Muscle layer of duodenum (tissue), 2 donors: Measurements from ENCODE around the gene MTO1.

ENCODE experiments used
- H3K27ac ChIP-seq: one replicate; pipeline ENCODE4 v1.7.0; 2013; ENCODE audit warnings: mild to moderate bottlenecking, low read length
- H3K27me3 ChIP-seq: one replicate; pipeline ENCODE4 v1.7.0; 2013; ENCODE audit warnings: low read depth, mild to moderate bottlenecking, control low read depth, low read length
- H3K36me3 ChIP-seq, 2 donors: one replicate each; pipeline ENCODE4 v1.7.0; 2013; ENCODE audit warnings: low read length in 2 of 2, control low read depth in 1 of 2, mild to moderate bottlenecking in 1 of 2; ENCODE audit not compliant: insufficient read depth in 2 of 2, control insufficient read depth in 1 of 2
- H3K4me1 ChIP-seq, 2 donors: one replicate each; pipeline ENCODE4 v1.7.0; 2013; ENCODE audit warnings: low read length in 2 of 2, mild to moderate bottlenecking in 2 of 2, control low read depth in 1 of 2, moderate library complexity in 1 of 2; ENCODE audit not compliant: insufficient read depth in 2 of 2, control insufficient read depth in 1 of 2
- H3K4me3 ChIP-seq, 2 donors: one replicate each; pipeline ENCODE4 v1.7.0; 2013; ENCODE audit warnings: low read length in 2 of 2, low read depth in 1 of 2, mild to moderate bottlenecking in 1 of 2
- H3K9me3 ChIP-seq, 2 donors: one replicate each; pipeline ENCODE4 v1.7.0; 2013; ENCODE audit warnings: low read length in 2 of 2, control low read depth in 1 of 2, mild to moderate bottlenecking in 1 of 2; ENCODE audit not compliant: control insufficient read depth in 1 of 2
- donor health status: healthy.

Gene MTO1

DNA sequence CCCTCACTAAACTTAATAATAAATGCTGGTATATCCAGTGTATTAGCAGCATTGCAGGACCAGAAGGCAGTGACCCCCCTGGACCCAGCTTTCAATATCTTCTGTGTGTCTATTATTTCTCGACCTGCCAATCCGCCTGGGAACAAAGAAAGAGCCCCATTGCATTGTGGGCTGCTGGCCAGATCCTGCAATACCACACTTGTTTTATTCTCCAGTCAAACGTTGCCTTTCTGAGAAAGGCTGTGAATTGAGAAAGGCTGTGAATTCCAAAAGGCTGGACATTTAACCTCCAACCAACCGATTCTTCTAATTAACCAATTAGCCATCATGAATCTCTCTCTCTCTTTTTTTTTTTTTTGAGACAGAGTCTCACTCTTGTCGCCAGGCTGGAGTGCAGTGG is 1.5 kb upstream of the MTO1 start:
- H3K4me1 ChIP-seq = peaks cover 4 to 16% of the 10 kb centered on the region in 2 donors
- peaks cover 0 to 4% of the 10 kb centered on the region in 2 donors for H3K36me3 ChIP-seq
- no peaks in the 10 kb centered on the region for H3K9me3 ChIP-seq
- no peaks in the 10 kb centered on the region for H3K27me3 ChIP-seq
- no peak overlapping the region for H3K27ac ChIP-seq
- H3K4me3 ChIP-seq = no peak overlapping the region

DNA sequence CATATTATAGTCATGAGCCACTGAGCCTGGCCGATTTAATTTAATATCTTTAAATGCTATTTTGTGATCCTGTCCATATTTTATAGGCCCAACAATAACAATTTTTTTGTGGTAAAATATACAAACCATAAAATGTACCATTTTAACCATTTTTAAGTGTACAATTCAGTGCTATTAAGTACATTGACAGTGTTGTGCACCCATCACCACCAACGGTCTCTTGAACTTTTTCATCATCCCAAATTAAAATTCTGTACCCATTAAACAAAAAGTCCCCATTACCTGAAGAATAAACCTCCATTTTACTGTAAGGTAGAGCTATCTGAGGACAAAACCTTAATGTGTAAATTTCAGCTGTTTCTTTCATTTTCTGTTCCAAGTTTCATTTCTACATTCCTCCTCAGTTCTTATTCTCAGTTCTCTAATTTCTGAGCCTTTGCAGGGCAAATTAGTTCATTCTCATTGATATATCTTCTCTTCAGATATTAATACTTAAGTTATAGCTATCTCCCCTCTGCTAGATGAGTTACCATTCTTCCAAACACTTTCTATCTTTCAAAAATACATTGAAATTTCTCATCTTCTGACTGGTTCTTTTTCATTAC is 10.3 kb downstream of the MTO1 start:
- H3K27ac ChIP-seq = no peak overlapping the region
- no peaks in the 10 kb centered on the region for H3K27me3 ChIP-seq
- peaks cover 4 to 56% of the 10 kb centered on the region in 2 donors for H3K36me3 ChIP-seq
- no peak overlapping the region for H3K4me3 ChIP-seq
- H3K4me1 ChIP-seq = no peaks in the 10 kb centered on the region
- no peaks in the 10 kb centered on the region for H3K9me3 ChIP-seq

DNA sequence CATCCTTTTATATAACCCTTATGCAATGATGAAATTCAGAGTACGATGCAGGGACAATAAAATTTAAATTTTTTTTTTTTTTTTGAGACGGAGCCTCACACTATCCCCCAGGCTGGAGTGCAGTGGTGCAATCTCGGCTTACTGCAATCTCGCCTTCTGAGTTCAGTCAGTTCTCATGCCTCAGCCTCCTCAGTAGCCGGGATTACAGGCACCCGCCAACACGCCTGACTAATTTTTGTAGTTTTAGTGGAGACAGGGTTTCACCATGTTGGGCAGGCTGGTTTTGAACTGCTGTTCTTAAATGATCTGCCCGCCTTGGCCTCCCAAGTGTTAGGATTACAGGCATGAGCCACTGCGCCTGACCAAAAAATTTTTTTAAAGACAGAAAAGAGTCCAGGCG is 15.2 kb downstream of the MTO1 start:
- H3K27ac ChIP-seq = no peak overlapping the region
- no peaks in the 10 kb centered on the region for H3K9me3 ChIP-seq
- H3K27me3 ChIP-seq = no peaks in the 10 kb centered on the region
- no peaks in the 10 kb centered on the region for H3K4me1 ChIP-seq
- H3K36me3 ChIP-seq = peaks cover 17 to 63% of the 10 kb centered on the region in 2 donors
- no peak overlapping the region for H3K4me3 ChIP-seq

DNA sequence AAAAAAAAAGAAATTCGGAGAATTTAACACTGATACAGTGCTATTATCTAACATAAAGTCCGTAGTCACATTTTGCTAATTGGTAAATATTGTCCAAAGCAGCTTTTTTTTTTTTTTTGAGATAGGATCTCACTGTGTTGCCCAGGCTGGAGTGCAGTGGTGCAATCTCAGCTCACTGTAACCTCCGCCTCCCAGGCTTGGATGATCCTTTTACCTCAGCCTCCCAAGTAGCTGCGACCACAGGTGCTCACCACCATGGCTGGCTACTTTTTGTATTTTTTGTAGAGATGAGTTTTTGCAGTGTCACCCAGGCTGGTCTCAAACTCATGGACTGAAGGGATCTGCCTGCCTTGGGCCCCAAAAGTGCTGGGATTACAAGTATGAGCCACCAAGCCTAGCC is 15.9 kb downstream of the MTO1 start:
- peaks cover 23 to 65% of the 10 kb centered on the region in 2 donors for H3K36me3 ChIP-seq
- H3K27ac ChIP-seq = no peak overlapping the region

DNA sequence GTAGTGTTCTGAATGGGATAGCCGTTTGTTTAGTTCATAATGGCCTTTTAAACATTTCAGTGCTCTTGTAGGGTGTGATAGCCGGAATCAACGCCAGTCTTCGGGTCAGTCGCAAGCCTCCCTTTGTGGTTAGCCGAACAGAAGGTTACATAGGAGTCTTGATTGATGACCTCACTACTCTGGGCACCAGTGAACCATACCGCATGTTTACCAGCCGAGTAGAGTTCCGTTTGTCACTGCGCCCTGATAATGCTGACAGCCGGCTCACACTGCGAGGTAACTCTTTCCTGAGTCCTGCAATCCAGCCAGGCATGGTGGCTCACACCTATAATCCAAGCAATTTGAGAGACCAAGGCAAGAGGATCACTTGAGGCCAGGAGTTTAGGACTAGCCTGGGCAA is 20.4 kb downstream of the MTO1 start:
- no peak overlapping the region for H3K27ac ChIP-seq
- H3K4me3 ChIP-seq = no peak overlapping the region
- H3K36me3 ChIP-seq = peaks cover 42 to 73% of the 10 kb centered on the region in 2 donors
- H3K27me3 ChIP-seq = no peaks in the 10 kb centered on the region
- H3K9me3 ChIP-seq = no peaks in the 10 kb centered on the region
- no peaks in the 10 kb centered on the region for H3K4me1 ChIP-seq

More for the DNA sequence above, 15.9 kb downstream of the MTO1 start:
- H3K9me3 ChIP-seq = no peaks in the 10 kb centered on the region
- H3K4me3 ChIP-seq = no peak overlapping the region
- H3K4me1 ChIP-seq = no peaks in the 10 kb centered on the region
- no peaks in the 10 kb centered on the region for H3K27me3 ChIP-seq

DNA sequence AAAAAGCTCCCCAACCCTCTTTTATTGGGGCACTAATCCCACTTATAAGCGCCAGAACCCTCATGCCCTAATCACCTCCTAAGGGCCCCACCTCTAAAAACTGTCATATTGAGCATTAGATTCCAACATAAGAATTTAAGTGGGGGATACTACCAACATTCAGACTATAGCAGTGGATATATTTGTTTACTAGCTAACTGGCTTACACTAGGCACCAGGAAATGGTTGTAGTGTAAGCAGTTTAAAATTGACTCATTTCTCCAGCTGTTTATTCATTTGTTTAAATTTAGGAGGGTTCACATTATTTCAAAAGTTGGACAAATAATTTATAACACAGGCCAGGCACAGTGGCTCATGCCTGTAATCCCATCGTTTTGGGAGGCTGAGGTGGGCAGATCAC is 22.9 kb downstream of the MTO1 start:
- Histone ChIP-seq H3K9me3 (no peaks in the 10 kb centered on the region), H3K27me3 (no peaks in the 10 kb centered on the region), H3K4me3 (no peak overlapping the region), H3K4me1 (no peaks in the 10 kb centered on the region), H3K36me3 (peaks cover 47 to 81% of the 10 kb centered on the region in 2 donors), H3K27ac (no peak overlapping the region)

DNA sequence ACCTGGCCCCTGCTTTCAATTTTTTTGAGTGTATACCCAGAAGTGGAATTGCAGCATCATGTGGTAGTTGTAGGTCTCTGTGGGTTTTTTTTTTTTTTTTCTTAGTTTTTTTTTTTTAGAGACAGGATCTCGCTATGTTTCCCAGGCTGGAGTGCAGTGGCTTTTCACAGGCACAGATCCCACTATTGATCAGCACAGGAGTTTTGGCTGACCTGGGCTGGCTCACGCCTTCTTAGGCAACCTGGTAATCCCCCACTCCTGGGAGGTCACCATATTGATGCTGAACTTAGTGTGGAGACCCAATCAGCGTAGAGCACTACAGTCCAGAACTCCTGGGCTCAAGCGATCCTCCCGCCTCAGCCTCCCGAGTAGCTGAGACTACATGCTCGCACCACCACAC is 25.9 kb downstream of the MTO1 start:
- H3K4me1 ChIP-seq = no peaks in the 10 kb centered on the region
- H3K27me3 ChIP-seq = no peaks in the 10 kb centered on the region
- H3K36me3 ChIP-seq = peaks cover 36 to 65% of the 10 kb centered on the region in 2 donors
- no peak overlapping the region for H3K27ac ChIP-seq
- H3K4me3 ChIP-seq = no peak overlapping the region
- no peaks in the 10 kb centered on the region for H3K9me3 ChIP-seq

DNA sequence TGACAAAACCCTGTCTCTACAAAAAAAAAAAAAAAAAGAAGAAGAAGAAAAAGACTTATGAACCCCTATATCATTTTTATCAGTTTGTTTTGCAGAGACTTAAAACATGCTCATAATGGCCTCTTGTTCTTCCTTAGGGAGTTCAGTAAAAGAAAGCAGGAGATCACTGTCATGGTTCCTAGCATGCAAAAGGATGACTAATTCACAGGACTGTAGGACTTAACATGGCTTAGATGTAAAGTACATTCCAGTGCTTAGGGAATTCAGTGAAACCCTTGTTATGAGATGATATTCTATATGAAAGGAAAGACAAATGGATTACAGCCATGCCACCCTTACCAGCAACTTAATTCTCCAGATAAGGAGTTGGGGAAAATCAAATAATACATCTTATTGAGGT is 29.8 kb downstream of the MTO1 start:
- H3K9me3 ChIP-seq = no peaks in the 10 kb centered on the region
- peaks cover 31 to 49% of the 10 kb centered on the region in 2 donors for H3K36me3 ChIP-seq
- no peaks in the 10 kb centered on the region for H3K27me3 ChIP-seq
- no peak overlapping the region for H3K4me3 ChIP-seq
- H3K4me1 ChIP-seq = no peaks in the 10 kb centered on the region
- H3K27ac ChIP-seq = no peak overlapping the region

DNA sequence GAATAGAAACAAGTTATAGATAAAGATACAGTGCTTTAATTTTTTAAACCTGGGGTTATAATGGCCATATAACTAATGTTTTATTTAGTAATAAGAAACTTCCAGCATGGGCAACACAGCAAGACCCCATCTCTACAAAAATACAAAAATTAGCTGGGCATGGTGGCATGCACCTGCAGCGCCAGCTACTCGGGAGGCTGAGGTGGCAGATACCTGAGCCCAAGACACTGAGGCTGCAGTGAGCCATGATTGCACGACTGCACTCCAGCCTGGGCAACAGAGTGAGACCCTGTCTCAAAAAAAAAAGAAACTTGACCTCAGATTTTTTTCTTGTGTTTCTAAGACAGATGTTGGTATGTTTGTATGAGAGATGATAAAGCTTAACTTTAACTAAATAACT is 36.4 kb downstream of the MTO1 start:
- H3K27me3 ChIP-seq = no peaks in the 10 kb centered on the region
- no peak overlapping the region for H3K27ac ChIP-seq
- no peaks in the 10 kb centered on the region for H3K9me3 ChIP-seq
- peaks cover 40 to 46% of the 10 kb centered on the region in 2 donors for H3K36me3 ChIP-seq
- no peak overlapping the region for H3K4me3 ChIP-seq
- no peaks in the 10 kb centered on the region for H3K4me1 ChIP-seq

DNA sequence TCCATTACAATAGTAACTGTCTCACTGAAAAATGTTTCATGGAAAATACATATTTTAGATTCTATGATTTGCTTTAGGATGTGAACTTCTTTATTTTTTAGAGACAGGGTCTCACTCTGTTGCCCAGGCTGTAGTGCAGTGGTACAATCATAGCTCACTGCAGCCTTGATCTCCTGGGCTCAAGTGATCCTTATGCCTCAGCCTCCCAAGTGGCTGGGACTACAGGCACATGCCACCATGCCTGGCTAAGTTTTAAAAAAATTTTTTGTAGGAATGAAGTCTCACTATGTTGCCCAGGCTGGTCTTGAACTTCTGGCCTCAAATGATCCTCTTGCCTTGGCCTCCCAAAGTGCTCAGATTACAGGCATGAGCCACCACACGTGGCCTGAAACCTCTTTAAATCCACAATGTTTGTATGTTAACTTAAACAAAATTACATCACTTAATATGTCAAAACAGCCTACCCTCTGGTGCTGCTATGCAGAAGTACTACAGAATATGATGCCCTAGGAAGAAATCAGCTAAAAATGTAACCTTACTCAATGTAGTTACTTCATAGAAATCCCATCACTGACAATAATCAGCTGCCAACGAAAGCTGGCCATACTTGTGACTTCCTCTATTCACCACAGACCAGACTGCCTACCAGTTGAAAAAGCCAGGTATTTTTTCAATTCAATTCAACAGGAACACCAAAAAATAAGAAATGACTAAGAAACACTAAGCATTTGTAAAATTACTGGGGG is 41.7 kb downstream of the MTO1 start:
- H3K36me3 ChIP-seq = peaks cover 32 to 38% of the 10 kb centered on the region in 2 donors

DNA sequence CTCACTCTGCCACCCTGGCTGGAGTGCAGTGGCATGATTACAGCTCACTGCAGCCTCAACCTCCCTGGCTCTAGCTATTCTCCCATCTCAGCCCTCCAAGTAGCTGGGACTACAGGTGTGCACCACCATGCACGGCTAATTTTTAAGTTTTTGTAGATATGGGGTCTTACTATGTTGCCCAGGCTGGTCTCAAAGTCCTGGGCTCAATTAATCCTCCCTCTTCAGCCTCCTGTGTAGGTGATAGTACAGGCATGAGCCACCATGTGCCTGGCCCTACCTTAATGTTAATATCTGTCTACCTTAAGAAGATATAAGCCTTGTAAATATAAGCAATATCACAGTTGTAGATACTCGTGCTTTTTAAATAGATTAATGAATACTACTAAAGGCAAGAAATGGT is 42.6 kb downstream of the MTO1 start:
- H3K4me1 ChIP-seq = no peaks in the 10 kb centered on the region
- no peak overlapping the region for H3K4me3 ChIP-seq
- H3K36me3 ChIP-seq = peaks cover 32 to 37% of the 10 kb centered on the region in 2 donors
- H3K27me3 ChIP-seq = no peaks in the 10 kb centered on the region
- no peaks in the 10 kb centered on the region for H3K9me3 ChIP-seq
- no peak overlapping the region for H3K27ac ChIP-seq

More for the DNA sequence above, 41.7 kb downstream of the MTO1 start:
- Histone ChIP-seq H3K9me3 (no peaks in the 10 kb centered on the region), H3K4me3 (no peak overlapping the region), H3K4me1 (no peaks in the 10 kb centered on the region), H3K27ac (no peak overlapping the region), H3K27me3 (no peaks in the 10 kb centered on the region)
